GM06990 (cell line): Measurements from ENCODE around the gene STK16.
"Not testable (repeated sequence)": the region's sequence is repeated elsewhere in the genome, so short reads cannot be mapped to it uniquely, and the experiment has no call there.

ENCODE experiments used
- DNase-seq: peaks from one replicate; pipeline ENCODE4 v3.0.0-alpha.2; 2011; ENCODE audit not compliant: insufficient read length; ENCODE audit errors: extremely low read depth
- H3K27me3 ChIP-seq: replicated peaks from 2 replicates; pipeline ENCODE4 v1.6.0; 2011; ENCODE audit warnings: low read length; ENCODE audit not compliant: control insufficient read depth, insufficient read depth
- H3K36me3 ChIP-seq: 2 replicates; pipeline ENCODE4 v1.5.1; 2011; ENCODE audit warnings: low read length; ENCODE audit not compliant: control insufficient read depth, insufficient read depth
- H3K4me3 ChIP-seq: replicated peaks from 2 replicates; pipeline ENCODE4 v1.5.1; 2011; ENCODE audit warnings: low read depth, mild to moderate bottlenecking, control low read depth, low read length
- CTCF ChIP-seq: IDR thresholded peaks from 2 replicates; pipeline ENCODE4 v1.5.1; 2011; ENCODE audit warnings: low read length, control low read depth, mild to moderate bottlenecking, inconsistent platforms; ENCODE audit not compliant: insufficient read depth, poor library complexity, severe bottlenecking

The STK16 gene

DNA sequence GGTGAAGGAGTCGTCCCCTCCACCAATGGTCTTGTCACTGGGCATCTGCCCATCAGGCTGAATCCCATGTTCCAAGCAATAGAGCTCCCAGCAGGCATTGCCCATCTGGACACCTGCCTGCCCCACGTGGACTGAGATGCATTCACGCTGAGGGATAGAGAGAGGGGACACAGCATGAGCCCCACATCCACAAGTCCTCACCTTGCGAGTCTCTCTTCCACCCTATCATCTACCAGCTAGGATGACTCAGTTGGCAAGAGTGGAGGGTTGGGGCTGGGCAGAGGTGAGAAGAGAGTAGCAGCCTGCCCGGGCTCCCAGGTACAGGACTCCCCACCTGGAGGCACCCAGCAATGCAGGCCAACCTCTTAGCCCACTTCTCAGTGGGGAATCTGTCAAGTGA, 6.8 kb downstream of the STK16 start:
- TF ChIP-seq CTCF: no peak
- H3K4me3 ChIP-seq: peak overlapping the region; percentile 92
- DNase-seq: no peak

GRCh38 chr2:219252570-219252899, 7.3 kb downstream of the STK16 start:
- Histone ChIP-seq H3K4me3 (peak overlapping the region; percentile 92), H3K27me3 (no peaks in the 10 kb centered on the region), H3K36me3 (peaks cover 17% of the 10 kb centered on the region)
- no peak for TF ChIP-seq CTCF
- no peak for DNase-seq

More for the DNA sequence above, 6.8 kb downstream of the STK16 start:
- no peaks in the 10 kb centered on the region for H3K27me3 ChIP-seq
- peaks cover 18% of the 10 kb centered on the region for H3K36me3 ChIP-seq

- Histone ChIP-seq H3K4me3 (peak within 1 kb of the TSS; percentile 92), H3K36me3 (peaks cover 14% of the 10 kb centered on the region)
- peak; percentile 69 for DNase-seq
These were observed 7.8 kb downstream of the STK16 start, which contains the start of gene TUBA4B for GRCh38 chr2:219252900-219253752. TUBA4B (plus strand) TSS chr2:219253243; CDS start chr2:219253408, 165 bp downstream.

GRCh38 chr2:219253753-219254589, 8.7 kb downstream of the STK16 start, which contains the start of gene TUBA4A:
TUBA4A (minus strand) TSS chr2:219253918; CDS start chr2:219253858, 60 bp downstream.
- H3K4me3 ChIP-seq: peak within 1 kb of the TSS; percentile 92
- no peaks in the 10 kb centered on the region for H3K27me3 ChIP-seq
- peak; percentile 91 for DNase-seq
- TF ChIP-seq CTCF: no peak
- peaks cover 12% of the 10 kb centered on the region for H3K36me3 ChIP-seq

More at GRCh38 chr2:219252900-219253752, 7.8 kb downstream of the STK16 start, which contains the start of gene TUBA4B:
- no peaks in the 10 kb centered on the region for H3K27me3 ChIP-seq
- TF ChIP-seq CTCF: no peak

DNA sequence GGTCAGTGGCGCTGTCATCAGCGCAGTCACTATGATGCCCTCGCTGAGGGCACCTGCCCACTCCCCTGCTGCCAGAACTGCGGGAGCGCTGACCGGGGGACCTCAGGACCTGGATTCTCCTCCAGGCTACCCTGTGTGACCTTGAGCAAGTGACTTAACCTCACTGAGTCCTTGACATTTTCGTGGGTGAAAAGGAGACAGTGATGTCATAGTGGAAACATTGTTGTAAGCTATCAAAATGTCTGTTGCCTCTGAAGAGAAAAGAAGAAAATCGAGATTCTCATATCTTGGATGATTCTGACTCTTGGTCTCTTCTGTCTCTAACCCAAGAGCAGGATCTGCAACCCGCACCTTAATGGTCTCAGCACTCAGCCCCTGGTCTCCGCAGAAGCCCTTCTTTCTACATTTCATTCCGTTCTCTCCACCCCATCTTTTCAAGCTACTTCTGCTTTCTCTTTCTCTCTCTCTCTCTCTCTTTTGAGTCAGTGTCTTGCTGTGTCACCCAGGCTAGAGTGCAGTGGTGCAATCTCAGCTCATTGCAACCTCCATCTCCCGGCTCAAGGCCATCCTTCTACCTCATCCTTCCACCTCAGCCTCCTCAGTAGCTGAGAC, 9.4 kb downstream of the STK16 start:
- TF ChIP-seq CTCF: no peak
- H3K36me3 ChIP-seq: peaks cover 12% of the 10 kb centered on the region
- H3K4me3 ChIP-seq: peak overlapping the region; percentile 92
- peak; percentile 60 for DNase-seq
- H3K27me3 ChIP-seq: no peaks in the 10 kb centered on the region

DNA sequence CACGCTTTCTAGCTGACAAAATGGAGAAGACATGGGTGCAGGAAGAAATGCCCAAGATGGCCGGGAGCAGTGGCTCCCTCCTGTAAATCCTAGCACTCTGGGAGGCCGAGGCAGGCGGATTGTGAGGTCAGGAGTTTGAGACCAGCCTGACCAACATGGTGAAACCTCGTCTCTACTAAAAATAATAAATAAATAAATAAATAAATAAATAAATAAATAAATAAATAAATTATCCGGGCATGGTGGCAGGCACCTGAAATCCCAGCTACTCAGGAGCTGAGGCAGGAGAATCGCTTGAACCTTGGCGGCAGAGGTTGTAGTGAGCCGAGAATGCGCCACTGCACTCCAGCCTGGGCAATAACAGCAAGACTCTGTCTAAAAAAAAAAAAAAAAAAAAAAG, 13.7 kb downstream of the STK16 start:
- H3K36me3 ChIP-seq, H3K27me3 ChIP-seq, H3K4me3 ChIP-seq, DNase-seq: not testable (repeated sequence)
